HepG2 (cell line): ENCODE data around the gene SAMD4A. TPM values are rescaled to one million over a fixed set of nuclear protein-coding genes. Genes with fewer than 3 reads are reported as not detected.

ENCODE experiments used
- ATAC-seq: fragments of 200-7000 bp; cut with Tn5 transposase; 3 replicates; pipeline ENCODE4 v1.9.1; 2020; ENCODE audit warnings: mild to moderate bottlenecking, moderate library complexity
- BruUV-seq: library from RNA; stranded (reverse); fragments of 400-500 nt; replicated peaks from 2 replicates; lab custom pipeline; 2021; lab: Mats Ljungman, UMichigan
- CTCF ChIA-PET: fragments of 300-600 bp; formaldehyde crosslinking; extraction: SDS; loops from one replicate; lab custom pipeline; 2021; ENCODE audit warnings: low total read pairs, inconsistent platforms, low intra/inter-chr PET ratio; lab: Yijun Ruan, JAX
- POLR2A ChIA-PET: fragments of 350-600 bp; sonication (Branson Sonifier 250); formaldehyde crosslinking; loops from one replicate; lab custom pipeline; 2020; ENCODE audit warnings: antibody characterized with exemption, inconsistent platforms; lab: Yijun Ruan, JAX
- DNase-seq: peaks from one replicate; pipeline ENCODE4 v3.0.0-alpha.2; 2015; ENCODE audit warnings: low spot score
- FAIRE-seq: peaks from 3 replicates; lab custom pipeline; 2011; peaks lifted over from hg19 to GRCh38; lab: Jason Lieb, UNC
- H2AFZ ChIP-seq: one replicate; pipeline ENCODE4 v1.6.1; 2011; ENCODE audit warnings: low read length, inconsistent platforms
- H3K27ac ChIP-seq: fragments of 300-600 bp; 3 replicates; pipeline ENCODE4 v1.8.0; 2011; ENCODE audit warnings: mixed run types, mild to moderate bottlenecking, mixed read lengths, low read length, inconsistent platforms; ENCODE audit not compliant: insufficient read depth; ENCODE audit errors: extremely low read length
- H3K27me3 ChIP-seq, 2 experiments: fragments of 200-600 bp in 1 of 2; 2 replicates in 1 of 2; 3 replicates in 1 of 2; pipeline versions ENCODE4 v1.6.0 to v1.8.0; 2011; ENCODE audit warnings: low read length in 2 of 2, mild to moderate bottlenecking in 2 of 2, moderate library complexity in 2 of 2, inconsistent platforms in 1 of 2; ENCODE audit not compliant: insufficient read depth in 2 of 2, control insufficient read depth in 1 of 2
- H3K36me3 ChIP-seq, 2 experiments: fragments of 200-600 bp in 1 of 2; replicated peaks in 1 of 2; 2 replicates in 1 of 2; 3 replicates in 1 of 2; pipeline versions ENCODE4 v1.5.1 to v1.8.0; 2011; ENCODE audit warnings: low read length in 2 of 2, inconsistent platforms in 1 of 2; ENCODE audit not compliant: insufficient read depth in 2 of 2, control insufficient read depth in 1 of 2
- H3K4me1 ChIP-seq: 2 replicates; pipeline ENCODE4 v1.5.1; 2012; ENCODE audit warnings: low read length, inconsistent platforms; ENCODE audit not compliant: insufficient read depth
- H3K4me2 ChIP-seq: 2 replicates; pipeline ENCODE4 v1.6.0; 2011; ENCODE audit warnings: low read depth, low read length, inconsistent platforms
- H3K4me3 ChIP-seq, 3 experiments: fragments of 200-600 bp in 1 of 3; sonication (generic), shearing (Covaris generic) in 1 of 3; replicated peaks in 1 of 3; 2 replicates each; pipeline ENCODE4 v1.5.1; 2011 to 2016; ENCODE audit warnings: low read length in 3 of 3, inconsistent platforms in 2 of 3, low read depth in 2 of 3, mild to moderate bottlenecking in 2 of 3, control low read depth in 1 of 3, mixed read lengths in 1 of 3; ENCODE audit not compliant: insufficient read depth in 1 of 3
- H3K79me2 ChIP-seq: one replicate; pipeline ENCODE4 v1.6.1; 2011; ENCODE audit warnings: low read length, inconsistent platforms; ENCODE audit not compliant: insufficient read depth
- H3K9ac ChIP-seq: 2 replicates; pipeline ENCODE4 v1.6.0; 2011; ENCODE audit warnings: mild to moderate bottlenecking, low read depth, low read length, inconsistent platforms; ENCODE audit not compliant: insufficient read depth
- H3K9me3 ChIP-seq: 2 replicates; pipeline ENCODE4 v1.5.1; 2012; ENCODE audit warnings: mild to moderate bottlenecking, low read length
- H4K20me1 ChIP-seq: 2 replicates; pipeline ENCODE4 v1.6.0; 2011; ENCODE audit warnings: inconsistent platforms, mild to moderate bottlenecking, low read length, moderate library complexity; ENCODE audit not compliant: insufficient read depth
- CEBPG ChIP-seq: IDR thresholded peaks from 2 replicates; pipeline ENCODE4 v1.6.1; 2016
- SMAD9 ChIP-seq: sonication (generic); formaldehyde crosslinking; IDR thresholded peaks from 2 replicates; pipeline ENCODE4 v1.5.1; 2020; ENCODE audit warnings: mild to moderate bottlenecking, missing genetic modification reagents
- ZNF280B ChIP-seq: sonication (generic); formaldehyde crosslinking; IDR thresholded peaks from 2 replicates; pipeline ENCODE4 v1.5.0; 2020; ENCODE audit warnings: missing genetic modification reagents, mild to moderate bottlenecking, borderline replicate concordance
- ZNF329 ChIP-seq: sonication (generic); formaldehyde crosslinking; IDR thresholded peaks from 2 replicates; pipeline ENCODE4 v1.9.0; 2021; ENCODE audit warnings: low read depth, mild to moderate bottlenecking, missing genetic modification reagents
- ZNF674 ChIP-seq: sonication (generic); formaldehyde crosslinking; IDR thresholded peaks from 2 replicates; pipeline ENCODE4 v1.5.0; 2020; ENCODE audit warnings: low read depth, mild to moderate bottlenecking, missing genetic modification reagents
- ZNF7 ChIP-seq: IDR thresholded peaks from 2 replicates; pipeline ENCODE4 v1.6.1; 2016; ENCODE audit warnings: missing biosample characterization, missing genetic modification reagents
- WGBS: methylation state at CpG from one replicate; pipeline ENCODE4 v1.1.6; 2017; ENCODE audit warnings: low lambda C conversion rate; 5-methylcytosine and 5-hydroxymethylcytosine counted together
- in situ Hi-C: cut with HindIII; loops from 2 replicates; pipeline ENCODE4 v1.10.0; 2017; ENCODE audit warnings: low pct_unique_long_range_greater_than_20kb; ENCODE audit not compliant: extremely low pct_ligation_motif_present
- intact Hi-C: fragments of 100-400 bp; cut with micrococcal nuclease; formaldehyde crosslinking; loops from one replicate; pipeline ENCODE4 v1.10.0; 2022; ENCODE audit not compliant: unreplicated experiment
- polyA plus RNA-seq, 8 experiments: library from polyadenylated mRNA; depleted of rRNA in 3 of 8; stranded (reverse) in 7 of 8; unstranded in 1 of 8; fragments of >200 nt; fragmentation: Illumina TruSeq in 4 of 8; extraction: Trizol in 4 of 8; gene quantifications; 2 replicates each; pipeline versions ENCODE4 v1.2.1 to v1.2.3, GENCODE V29; 2011 to 2016; ENCODE audit warnings: low read depth in 4 of 8, missing spikeins in 1 of 8, mixed read lengths in 1 of 8; ENCODE audit not compliant: insufficient read depth in 1 of 8
- total RNA-seq, 5 experiments: library from RNA; depleted of rRNA; stranded (reverse); fragments of >200 nt; fragmentation: Illumina TruSeq; extraction: Trizol; gene quantifications; 2 replicates each; pipeline ENCODE4 v1.2.3, GENCODE V29; 2016; ENCODE audit warnings: low read depth in 1 of 5

The SAMD4A gene
- total and polyA plus RNA-seq, 2 of the 13 experiments (the other 11 are each of a cell fraction or from before 2014, with no cell fraction given): 11.8 to 13.0 TPM

DNA sequence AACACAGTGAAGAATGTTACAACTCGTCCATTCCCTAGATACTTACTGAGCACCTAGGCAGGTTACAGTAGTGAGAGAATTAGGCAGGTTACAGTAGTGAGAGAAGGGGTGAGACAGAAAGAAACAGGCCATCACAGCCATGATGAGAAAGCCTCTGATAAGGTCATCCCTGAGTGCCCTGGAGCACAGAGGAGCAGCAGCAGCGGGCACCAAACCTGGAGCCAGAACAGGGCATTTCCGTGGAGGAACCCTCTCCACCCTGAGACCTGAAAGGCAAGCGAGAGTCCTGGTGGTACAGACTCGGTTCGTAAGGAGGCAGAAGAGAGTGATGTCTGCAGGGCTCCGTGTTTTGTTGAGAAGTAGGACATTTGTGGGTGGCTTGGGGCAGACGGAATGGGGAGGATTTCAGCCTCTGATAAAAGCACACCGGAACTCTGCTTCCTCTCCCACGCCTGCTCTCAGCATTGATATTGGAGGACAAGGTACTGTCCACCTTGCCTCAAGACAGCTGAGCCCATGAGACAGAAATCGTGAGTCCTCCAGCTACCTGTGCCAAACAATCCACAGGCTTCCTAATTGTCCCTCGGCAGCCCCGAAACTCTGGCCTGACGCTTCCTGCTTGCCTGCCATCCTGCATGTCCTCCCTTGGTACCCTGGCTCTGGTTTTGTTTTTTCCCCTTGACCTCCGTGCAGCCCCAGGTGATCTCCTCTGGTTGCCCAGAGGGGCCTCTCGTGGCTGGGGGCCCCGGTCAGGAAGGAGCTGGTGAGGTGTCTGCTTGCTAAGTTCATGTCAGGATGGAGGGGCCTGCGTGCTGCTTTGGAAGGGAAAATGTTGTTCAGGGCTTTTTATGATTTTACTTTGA lies 199.6 kb downstream of the SAMD4A start (continued):
- no peak for TF ChIP-seq ZNF674

DNA sequence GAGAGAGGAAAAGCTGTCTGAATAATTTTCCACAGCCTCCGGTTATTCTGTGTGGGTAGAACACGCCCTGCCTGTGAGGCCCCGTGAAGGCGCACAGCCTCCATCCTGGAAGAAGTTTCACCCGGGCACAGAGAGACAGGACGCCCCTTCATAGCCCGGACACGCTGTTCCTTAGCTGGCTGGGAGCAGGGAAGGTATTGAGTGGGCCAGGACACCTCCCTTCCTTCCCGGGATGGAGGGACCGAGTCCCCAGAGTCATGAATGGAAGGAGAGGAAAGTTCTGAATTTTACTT lies 200.2 kb downstream of the SAMD4A start:
- H3K27me3 ChIP-seq: no peaks in the 10 kb centered on the region
- H3K4me2 ChIP-seq: no peak overlapping the region
- H3K9ac ChIP-seq: no peak overlapping the region
- no peaks in the 10 kb centered on the region for H3K79me2 ChIP-seq
- TF ChIP-seq ZNF329 (CRISPR knock-in tag): no peak
- no peak for TF ChIP-seq SMAD9 (CRISPR knock-in tag)
- TF ChIP-seq ZNF7 (CRISPR knock-in tag): no peak
- TF ChIP-seq ZNF280B (CRISPR knock-in tag): no peak
- no peak for TF ChIP-seq CEBPG (CRISPR knock-in tag)
- DNase-seq (no peak), FAIRE-seq (no peak), ATAC-seq (no peak)
- no peak overlapping the region for H3K27ac ChIP-seq
- 94% methylated on average over 7 of the region's 10 CpGs for WGBS
- no peaks in the 10 kb centered on the region for H3K9me3 ChIP-seq
- BruUV-seq: no TSS peak
- POLR2A ChIA-PET: no interaction called here
- H3K36me3 ChIP-seq: peaks cover 40 to 91% of the 10 kb centered on the region in 2 experiments
- in situ Hi-C loops: no loop called here
- CTCF ChIA-PET: no interaction called here
- intact Hi-C loops: no loop called here
- no peak overlapping the region for H3K4me3 ChIP-seq
- H4K20me1 ChIP-seq: no peaks in the 10 kb centered on the region
- H3K4me1 ChIP-seq: peaks cover 15% of the 10 kb centered on the region
- no peak overlapping the region for H2AFZ ChIP-seq
